NCI-H82 (cell line): ENCODE measurements around the gene DIAPH2.
A peak's percentile ranks its signal among the peaks of the same experiment; 100 is the strongest.

Experiments
- DNase-seq: peaks from one replicate; lab custom pipeline; 2025; lab: John Stamatoyannopoulos, UW

The DIAPH2 gene

DNA sequence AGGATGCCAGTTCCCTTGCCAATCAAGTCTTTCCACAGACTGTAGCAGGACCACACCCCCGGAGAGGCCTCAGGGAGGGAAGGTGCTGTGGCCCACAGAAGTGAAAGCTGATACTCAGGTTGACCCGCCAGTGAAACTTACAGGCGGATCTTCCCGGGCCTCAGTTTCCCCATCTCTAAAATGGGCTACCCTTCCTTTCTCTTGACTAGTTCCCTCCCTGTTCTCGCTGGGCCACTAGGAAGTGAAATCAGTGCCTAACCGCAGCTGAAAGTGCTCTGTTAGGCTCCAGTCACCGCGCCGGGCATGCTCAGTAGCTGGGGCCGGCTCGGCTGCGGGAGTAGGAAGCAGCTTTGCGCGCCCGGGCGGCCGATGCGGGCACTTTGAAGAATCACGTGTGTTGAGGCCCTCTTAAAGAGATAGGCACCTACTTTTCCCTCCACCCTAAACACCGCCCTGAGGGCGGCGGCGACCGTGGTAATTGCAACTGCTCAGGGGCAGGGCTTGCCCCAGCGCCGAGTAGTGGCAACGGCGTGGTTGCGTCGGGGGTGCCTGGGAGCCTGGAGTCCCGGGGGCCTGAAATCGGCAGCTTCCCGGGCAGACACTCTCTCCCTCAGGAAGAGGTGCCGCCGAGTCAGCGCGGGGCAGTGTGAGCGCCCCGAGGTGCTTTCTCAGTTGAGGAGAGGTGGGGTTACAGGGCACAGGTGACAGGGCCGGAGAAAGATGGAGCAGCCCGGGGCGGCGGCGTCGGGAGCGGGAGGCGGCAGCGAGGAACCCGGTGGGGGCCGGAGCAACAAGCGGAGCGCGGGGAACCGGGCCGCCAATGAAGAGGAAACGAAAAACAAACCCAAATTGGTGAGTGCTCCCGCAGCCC is at the start of gene DIAPH2:
DIAPH2 (plus strand) TSS at position 504 of the 871 bp plus-strand sequence.
- peak; percentile 92 for DNase-seq

GRCh38 chrX:96650023-96650422 is 34.6 kb upstream of the DIAPH2 start:
- DNase-seq = no peak

GRCh38 chrX:96655947-96656623 is 28.6 kb upstream of the DIAPH2 start:
- no peak for DNase-seq

DNA sequence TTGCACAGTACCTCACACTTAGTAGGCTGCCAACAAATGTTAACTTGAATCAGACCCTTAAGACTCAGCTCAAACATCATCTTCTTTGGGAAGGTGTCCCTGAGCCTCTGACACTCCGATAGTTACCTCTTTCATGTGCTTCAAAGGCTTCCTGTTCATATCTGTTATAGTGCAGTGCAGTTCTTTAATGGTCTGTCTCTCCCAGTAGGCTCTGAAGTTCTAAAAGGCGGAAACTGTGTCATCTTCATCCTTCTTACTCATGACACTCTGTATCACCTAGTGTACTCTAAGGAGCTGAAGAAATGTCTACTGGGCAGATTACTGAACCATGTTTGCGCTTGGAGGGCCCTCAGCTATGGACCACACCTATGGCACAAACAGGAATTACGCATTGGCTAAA is 2.1 kb upstream of the DIAPH2 start:
- DNase-seq = no peak

GRCh38 chrX:96683997-96684338 is 674 bp upstream of the DIAPH2 start:
- peak; percentile 40 for DNase-seq

DNA sequence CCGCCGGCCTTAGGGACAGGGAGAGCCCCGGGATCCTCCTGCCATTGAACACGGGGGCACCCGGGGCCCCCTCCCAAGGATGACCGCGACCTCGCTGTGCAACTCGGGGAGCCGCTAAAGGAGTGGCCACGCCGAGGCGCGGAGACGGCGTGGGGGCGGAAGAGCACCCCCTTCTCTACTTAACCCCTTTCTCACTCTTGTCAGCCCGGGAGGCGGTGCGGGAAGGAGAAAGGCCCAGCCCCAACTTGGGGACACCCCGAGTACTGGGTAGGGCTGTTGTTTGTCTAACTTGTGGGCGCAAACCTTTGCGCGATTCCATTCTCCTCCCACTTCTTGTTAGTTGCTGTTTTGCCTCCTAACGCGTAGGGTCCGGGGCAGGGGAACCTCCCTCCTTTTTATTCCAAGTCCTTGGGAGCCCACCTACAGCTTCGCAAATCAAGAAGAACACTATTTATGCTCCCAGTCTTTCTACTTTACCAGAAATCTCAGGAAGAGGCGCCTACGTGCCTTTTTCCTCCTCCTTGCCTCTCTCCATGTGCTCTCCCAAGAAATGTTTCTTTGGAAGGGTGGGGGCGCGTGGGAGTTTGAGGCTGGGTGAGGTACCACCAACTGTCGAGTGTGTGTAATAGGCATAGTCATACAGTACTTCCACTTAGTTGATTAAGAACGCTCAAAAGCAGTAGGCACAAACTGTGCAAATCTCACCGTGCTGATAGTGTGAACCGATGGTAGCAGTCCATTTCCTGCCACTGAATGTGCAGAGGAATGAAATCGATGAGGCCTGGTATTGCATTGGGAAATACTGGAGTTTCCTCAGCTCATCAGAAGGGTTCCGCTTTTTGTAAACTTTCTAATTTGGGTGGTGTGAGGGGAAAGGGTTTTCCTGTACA is 813 bp downstream of the DIAPH2 start:
- peak; percentile 71 for DNase-seq

DNA sequence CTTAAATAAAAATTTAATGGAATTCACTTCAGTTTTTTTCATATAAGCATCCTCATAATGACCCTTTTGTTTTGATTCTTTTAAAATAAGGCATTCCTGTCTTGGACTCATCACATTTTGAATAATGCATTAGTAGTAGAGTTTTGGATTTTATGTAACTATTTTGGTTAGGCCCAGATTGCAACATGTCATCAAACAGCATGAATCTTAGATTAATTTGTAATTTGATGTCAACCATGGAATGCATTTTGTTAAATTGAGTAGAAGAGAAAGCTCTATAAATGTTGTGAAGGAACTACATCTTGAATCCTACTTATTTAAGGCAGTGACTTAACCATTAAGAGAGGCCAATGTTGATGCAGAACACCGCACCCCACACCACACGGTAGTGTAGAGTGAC is 3.1 kb downstream of the DIAPH2 start:
- no peak for DNase-seq

- DNase-seq = peak; percentile 75
Measured at GRCh38 chrX:96688789-96689188, 4.1 kb downstream of the DIAPH2 start.

DNA sequence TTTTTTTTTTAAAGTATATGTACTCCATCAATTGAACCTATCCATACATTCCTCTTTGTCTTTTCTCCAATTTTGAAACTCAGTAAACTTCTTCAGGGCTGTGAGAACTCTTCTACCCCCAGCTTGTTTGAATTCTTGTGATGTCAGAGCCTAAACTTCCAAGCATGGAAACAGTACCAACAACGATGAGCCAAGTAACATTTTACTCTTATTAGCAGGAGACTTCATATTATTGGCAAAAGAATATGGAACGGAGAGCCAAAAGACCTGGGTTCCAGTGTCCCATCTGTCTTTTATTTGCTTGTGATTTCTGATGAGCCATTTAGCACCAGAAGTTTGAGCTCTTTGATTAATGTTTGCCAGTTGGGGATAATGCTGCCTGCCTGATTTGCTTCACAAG is 5.3 kb downstream of the DIAPH2 start:
- peak; percentile 1 for DNase-seq

- DNase-seq = no peak
Measured at GRCh38 chrX:96692454-96692853, 7.8 kb downstream of the DIAPH2 start.

GRCh38 chrX:96692890-96693289 is 8.2 kb downstream of the DIAPH2 start:
- DNase-seq = no peak

GRCh38 chrX:96693407-96693806 is 8.8 kb downstream of the DIAPH2 start:
- peak; percentile 38 for DNase-seq

GRCh38 chrX:96696462-96696861 is 11.8 kb downstream of the DIAPH2 start:
- no peak for DNase-seq

GRCh38 chrX:96700625-96701024 is 16.0 kb downstream of the DIAPH2 start:
- DNase-seq = no peak

GRCh38 chrX:96703379-96703778 is 18.7 kb downstream of the DIAPH2 start:
- no peak for DNase-seq

DNA sequence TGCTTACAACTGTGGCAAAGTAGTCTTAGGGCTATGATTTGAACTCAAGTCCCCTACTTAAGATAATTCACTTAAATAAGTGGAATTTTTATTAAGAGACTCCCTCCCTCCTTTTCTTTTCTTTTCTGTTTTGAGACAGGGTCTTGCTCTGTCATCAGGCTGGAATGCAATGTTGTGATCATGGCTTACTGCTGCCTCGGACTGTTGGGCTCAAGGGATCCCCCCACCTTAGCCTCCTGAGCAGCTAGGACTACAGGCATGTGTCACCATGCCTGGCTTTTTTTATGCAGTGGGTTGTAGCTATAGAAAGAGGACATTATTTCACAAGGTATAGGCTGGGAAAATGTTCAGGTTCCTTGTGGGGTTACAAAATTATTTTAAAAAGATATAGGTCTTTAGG is 19.2 kb downstream of the DIAPH2 start:
- no peak for DNase-seq

DNA sequence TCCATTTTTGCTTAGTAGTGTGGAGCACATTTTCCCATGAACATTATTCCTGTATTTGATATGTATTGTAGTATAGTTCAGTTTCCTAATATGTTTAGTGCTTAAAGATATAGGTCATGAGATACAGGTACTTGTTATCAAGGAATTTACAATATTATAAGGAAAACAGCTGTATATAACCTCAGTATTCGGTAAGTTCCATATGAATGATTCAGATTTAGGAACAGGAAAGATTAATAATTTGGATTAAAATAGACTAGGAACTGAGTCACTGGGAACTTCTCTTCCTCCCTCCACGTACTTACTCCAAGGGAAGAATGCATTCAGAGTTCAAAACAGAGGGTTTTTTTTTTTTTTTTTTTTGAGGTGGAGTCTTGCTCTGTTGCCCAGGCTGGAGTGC is 20.0 kb downstream of the DIAPH2 start:
- DNase-seq = no peak

DNA sequence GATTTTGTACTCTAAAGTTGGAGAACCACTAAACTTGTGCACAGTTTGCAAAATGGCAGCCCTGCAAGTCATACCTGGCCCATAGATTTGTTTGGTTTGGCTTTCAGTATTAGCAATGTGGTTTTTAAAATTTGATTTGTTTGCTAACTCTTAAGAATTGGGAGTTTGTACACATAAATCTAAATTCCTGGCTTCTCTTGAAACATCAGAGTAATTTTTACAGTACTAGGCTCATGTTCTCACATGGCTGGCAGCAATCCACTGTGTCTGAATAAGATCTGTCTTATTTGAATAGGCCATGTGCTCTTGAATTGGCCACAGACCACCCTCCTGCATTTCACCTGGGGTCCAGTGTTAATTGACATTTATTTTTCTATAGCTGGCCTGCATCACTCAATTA is 21.3 kb downstream of the DIAPH2 start:
- no peak for DNase-seq

DNA sequence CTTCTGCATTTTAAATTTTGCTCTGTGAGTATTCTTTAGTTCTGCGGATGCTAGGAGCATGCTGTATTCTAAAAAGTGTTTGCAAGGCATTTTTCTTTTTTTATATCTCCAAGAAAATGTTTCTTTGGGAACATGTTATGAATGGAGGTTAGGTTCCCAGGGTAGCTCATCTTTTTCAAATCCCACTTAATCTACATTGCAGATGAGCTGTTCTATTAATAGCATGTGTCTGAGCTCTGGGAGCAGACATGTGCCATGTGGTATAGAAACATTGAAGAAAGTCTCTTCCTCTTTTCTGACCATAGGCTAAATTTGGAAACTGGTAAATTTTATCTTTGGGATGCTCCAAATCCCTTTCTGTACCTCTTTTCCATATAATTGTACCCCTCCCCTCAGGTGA is 23.2 kb downstream of the DIAPH2 start:
- DNase-seq = peak; percentile 45

- DNase-seq = no peak
Measured at GRCh38 chrX:96710031-96710430, 25.4 kb downstream of the DIAPH2 start.

GRCh38 chrX:96713303-96713702 is 28.7 kb downstream of the DIAPH2 start:
- DNase-seq = no peak

GRCh38 chrX:96714393-96714792 is 29.8 kb downstream of the DIAPH2 start:
- DNase-seq = peak; percentile 2

DNA sequence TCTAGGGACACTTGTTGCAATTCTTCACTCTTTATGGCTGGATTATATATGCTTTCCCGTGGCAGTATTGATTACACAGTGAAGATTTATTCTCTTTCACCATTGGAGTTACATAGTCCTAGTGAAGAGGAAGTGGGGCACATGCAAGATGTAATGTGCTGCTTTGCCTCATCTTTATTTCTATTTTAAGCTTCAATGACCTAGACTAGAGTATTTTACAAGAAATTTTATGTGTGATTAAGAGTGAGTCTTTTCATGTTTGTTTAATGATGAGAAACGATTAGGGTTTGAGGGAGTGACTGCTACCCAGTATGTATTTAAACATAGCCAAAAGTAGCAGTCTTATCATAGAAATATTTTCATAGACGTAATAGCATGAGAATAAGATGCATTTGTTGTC is 30.8 kb downstream of the DIAPH2 start:
- DNase-seq = no peak
